Panc1 (cell line): ENCODE data around the gene PRXL2B. TPM values are rescaled to one million over a fixed set of nuclear protein-coding genes. Genes with fewer than 3 reads are reported as not detected.

ENCODE experiments used
- ATAC-seq: fragments of 200-7000 bp; cut with Tn5 transposase; 2 replicates; pipeline ENCODE4 v1.9.1; 2020; ENCODE audit warnings: mild to moderate bottlenecking, moderate library complexity
- BruUV-seq: library from RNA; stranded (reverse); fragments of 400-500 nt; replicated peaks from 2 replicates; lab custom pipeline; 2021; lab: Mats Ljungman, UMichigan
- CTCF ChIA-PET: fragments of 300-600 bp; sonication (Branson Sonifier 250); formaldehyde crosslinking; loops from one replicate; lab custom pipeline; 2022; ENCODE audit warnings: antibody characterized with exemption; lab: Charles Lee
- POLR2A ChIA-PET: fragments of 300-600 bp; sonication (Branson Sonifier 250); formaldehyde crosslinking; loops from one replicate; lab custom pipeline; 2022; ENCODE audit warnings: antibody characterized with exemption; lab: Charles Lee
- DNase-seq: peaks from one replicate; pipeline ENCODE4 v3.0.0-alpha.2; 2010; ENCODE audit warnings: low read depth, low spot score
- H3K27ac ChIP-seq: 2 replicates; pipeline ENCODE4 v1.5.1; 2011; ENCODE audit warnings: mild to moderate bottlenecking, low read length, inconsistent platforms
- H3K27me3 ChIP-seq: fragments of 200-500 bp; sonication (Bioruptor generic); 2 replicates; pipeline ENCODE4 v1.6.0; 2014; ENCODE audit warnings: low read length, inconsistent platforms; ENCODE audit not compliant: control insufficient read depth, insufficient read depth
- H3K36me3 ChIP-seq: fragments of 200-500 bp; sonication (Bioruptor generic); 2 replicates; pipeline ENCODE4 v1.5.1; 2014; ENCODE audit warnings: inconsistent platforms, mild to moderate bottlenecking, low read length, moderate library complexity; ENCODE audit not compliant: control insufficient read depth, insufficient read depth
- H3K4me1 ChIP-seq: 2 replicates; pipeline ENCODE4 v1.5.1; 2011; ENCODE audit warnings: inconsistent platforms, mild to moderate bottlenecking, low read length, moderate library complexity; ENCODE audit not compliant: control insufficient read depth, insufficient read depth
- H3K4me3 ChIP-seq, 2 experiments: 2 replicates each; pipeline ENCODE4 v1.5.1; 2011 to 2012; ENCODE audit warnings: low read depth in 2 of 2, low read length in 2 of 2, mild to moderate bottlenecking in 2 of 2, inconsistent platforms in 1 of 2, moderate library complexity in 1 of 2
- H3K9me3 ChIP-seq: fragments of 200-500 bp; sonication (Bioruptor generic); 2 replicates; pipeline ENCODE4 v1.5.1; 2014; ENCODE audit warnings: low read depth, mild to moderate bottlenecking, inconsistent platforms, low read length, moderate library complexity; ENCODE audit not compliant: control insufficient read depth, insufficient read depth
- POLR2AphosphoS5 ChIP-seq: IDR thresholded peaks from 2 replicates; pipeline ENCODE4 v1.6.1; 2012; ENCODE audit warnings: mild to moderate bottlenecking, low read depth, low read length, moderate library complexity
- SIN3A ChIP-seq: IDR thresholded peaks from 2 replicates; pipeline ENCODE4 v1.6.1; 2012; ENCODE audit warnings: low read depth, mild to moderate bottlenecking, low read length, moderate library complexity, borderline replicate concordance; ENCODE audit not compliant: insufficient read depth
- TCF7L2 ChIP-seq: IDR thresholded peaks from 2 replicates; pipeline ENCODE4 v1.6.1; 2011; ENCODE audit warnings: mild to moderate bottlenecking, low read depth, low read length, inconsistent platforms
- in situ Hi-C: cut with HindIII; loops from 2 replicates; pipeline ENCODE4 v1.10.0; 2016; ENCODE audit warnings: low sequenced_read_pairs, low pct_unique_long_range_greater_than_20kb
- intact Hi-C: fragments of 100-400 bp; cut with micrococcal nuclease; formaldehyde crosslinking; loops from one replicate; pipeline ENCODE4 v1.10.0; 2022; ENCODE audit not compliant: unreplicated experiment
- total RNA-seq: library from RNA; stranded (reverse); gene quantifications from one replicate; pipeline ENCODE4 v1.2.1, GENCODE V29; 2021; ENCODE audit not compliant: unreplicated experiment
- TF ChIP-seq, protein P1 (sequence below): fragments of 450-650 bp; IDR thresholded peaks from 2 replicates; pipeline ENCODE4 v1.5.1; 2017; ENCODE audit warnings: mild to moderate bottlenecking
- TF ChIP-seq, protein P2 (sequence below), 2 experiments: IDR thresholded peaks; 2 replicates each; pipeline ENCODE4 v1.6.1; 2011 to 2012; ENCODE audit warnings: low read depth in 2 of 2, control low read depth in 1 of 2, low read length in 1 of 2, mild to moderate bottlenecking in 1 of 2, moderate library complexity in 1 of 2; ENCODE audit not compliant: insufficient read depth in 1 of 2

The PRXL2B gene
- total RNA-seq, 1 experiment from 2014 or later = 17.0 TPM

DNA sequence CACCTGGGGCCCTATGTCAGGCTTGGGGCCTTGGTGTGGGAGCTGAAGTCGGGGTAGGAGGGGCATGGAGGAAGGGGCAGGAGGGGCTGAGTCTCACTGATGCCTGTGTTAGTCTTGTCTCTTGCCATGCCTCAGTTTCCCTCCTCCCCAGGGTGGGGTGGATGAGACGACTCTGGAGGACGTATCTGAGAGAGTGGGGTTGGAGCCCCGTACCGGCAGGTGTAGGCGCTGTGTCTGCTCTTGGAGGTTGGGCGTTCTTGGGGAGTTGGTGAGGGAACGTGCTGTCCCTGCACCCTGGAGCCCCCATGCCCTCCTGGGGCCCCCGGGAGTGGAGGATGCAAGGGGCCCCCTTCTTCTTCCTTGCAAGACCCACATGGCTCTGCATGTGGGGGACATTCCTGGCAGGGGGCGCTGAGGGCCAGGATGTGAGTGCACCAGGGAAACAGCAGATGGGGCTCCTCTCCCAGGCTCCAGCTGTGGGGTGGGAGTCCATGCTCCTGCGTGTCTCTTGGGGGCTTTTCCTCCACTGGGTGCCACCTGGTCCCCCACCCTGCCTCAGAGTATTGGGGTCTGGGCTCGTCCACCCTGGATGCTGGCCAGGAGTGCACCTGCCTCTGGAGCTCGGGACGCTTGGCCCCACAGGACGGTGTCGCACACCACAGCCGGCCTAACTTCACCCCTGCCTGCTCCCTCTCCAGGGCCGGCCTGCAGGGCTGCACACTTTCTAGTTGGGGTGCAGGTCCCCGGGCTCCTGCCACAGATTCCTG lies 31.8 kb upstream of the PRXL2B start:
- DNase-seq (no peak), ATAC-seq (peak; percentile 40; the same call in 1 of the 2 replicates)
- TF ChIP-seq, protein P1, sequence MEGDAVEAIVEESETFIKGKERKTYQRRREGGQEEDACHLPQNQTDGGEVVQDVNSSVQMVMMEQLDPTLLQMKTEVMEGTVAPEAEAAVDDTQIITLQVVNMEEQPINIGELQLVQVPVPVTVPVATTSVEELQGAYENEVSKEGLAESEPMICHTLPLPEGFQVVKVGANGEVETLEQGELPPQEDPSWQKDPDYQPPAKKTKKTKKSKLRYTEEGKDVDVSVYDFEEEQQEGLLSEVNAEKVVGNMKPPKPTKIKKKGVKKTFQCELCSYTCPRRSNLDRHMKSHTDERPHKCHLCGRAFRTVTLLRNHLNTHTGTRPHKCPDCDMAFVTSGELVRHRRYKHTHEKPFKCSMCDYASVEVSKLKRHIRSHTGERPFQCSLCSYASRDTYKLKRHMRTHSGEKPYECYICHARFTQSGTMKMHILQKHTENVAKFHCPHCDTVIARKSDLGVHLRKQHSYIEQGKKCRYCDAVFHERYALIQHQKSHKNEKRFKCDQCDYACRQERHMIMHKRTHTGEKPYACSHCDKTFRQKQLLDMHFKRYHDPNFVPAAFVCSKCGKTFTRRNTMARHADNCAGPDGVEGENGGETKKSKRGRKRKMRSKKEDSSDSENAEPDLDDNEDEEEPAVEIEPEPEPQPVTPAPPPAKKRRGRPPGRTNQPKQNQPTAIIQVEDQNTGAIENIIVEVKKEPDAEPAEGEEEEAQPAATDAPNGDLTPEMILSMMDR = peak; percentile 87
- TF ChIP-seq TCF7L2 = no peak
- Histone ChIP-seq H3K27me3 (no peaks in the 10 kb centered on the region), H3K4me3 (no peak overlapping the region), H3K36me3 (no peaks in the 10 kb centered on the region), H3K27ac (no peak overlapping the region), H3K4me1 (peaks cover 15% of the 10 kb centered on the region), H3K9me3 (no peaks in the 10 kb centered on the region)
- BruUV-seq = no TSS peak
- in situ Hi-C loops (no loop called here), intact Hi-C loops (no loop called here)
- ChIA-PET CTCF (no interaction called here), POLR2A (no interaction called here)

DNA sequence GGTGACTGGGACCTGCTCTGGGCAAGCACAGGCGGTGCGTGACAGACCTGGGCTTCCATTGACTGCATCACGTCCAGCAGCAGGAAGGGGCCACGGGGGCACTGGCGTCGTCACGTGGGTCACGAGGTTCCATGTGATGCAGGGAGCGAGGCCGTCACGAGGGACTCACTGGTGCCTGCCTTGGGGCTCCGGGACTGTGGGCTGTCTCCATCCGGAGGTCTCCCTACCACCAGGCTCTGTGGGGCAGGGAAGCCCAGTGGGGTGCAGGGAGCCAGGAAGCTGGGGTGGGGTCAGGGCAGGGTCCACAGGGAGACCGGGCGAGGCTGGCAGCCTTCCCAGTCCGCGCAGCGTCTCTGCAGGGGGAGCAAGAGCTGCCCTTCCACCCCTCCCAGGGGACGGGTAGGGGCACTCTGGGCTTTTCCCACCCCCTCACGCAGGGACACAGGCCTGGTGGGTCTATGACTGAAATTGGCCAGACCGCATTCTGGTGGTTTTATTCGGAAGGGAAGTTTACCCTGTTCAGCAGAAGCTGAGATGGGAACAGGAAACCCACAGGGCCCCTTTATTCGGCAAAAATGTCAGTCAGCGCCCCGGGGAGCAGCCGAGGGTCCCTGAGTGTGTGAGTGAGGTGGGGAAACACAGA lies 30.8 kb upstream of the PRXL2B start:
- no peaks in the 10 kb centered on the region for H3K36me3 ChIP-seq
- H3K27me3 ChIP-seq = no peaks in the 10 kb centered on the region
- H3K27ac ChIP-seq = peak overlapping the region; percentile 81
- DNase-seq (no peak), ATAC-seq (peak; percentile 46)
- ChIA-PET CTCF (interaction anchor here (0.6 kb wide), 1 partner anchor 12 kb away, joined by 3 read pairs; no protein-coding TSS in a partner anchor), POLR2A (no interaction called here)
- TF ChIP-seq, protein P2, sequence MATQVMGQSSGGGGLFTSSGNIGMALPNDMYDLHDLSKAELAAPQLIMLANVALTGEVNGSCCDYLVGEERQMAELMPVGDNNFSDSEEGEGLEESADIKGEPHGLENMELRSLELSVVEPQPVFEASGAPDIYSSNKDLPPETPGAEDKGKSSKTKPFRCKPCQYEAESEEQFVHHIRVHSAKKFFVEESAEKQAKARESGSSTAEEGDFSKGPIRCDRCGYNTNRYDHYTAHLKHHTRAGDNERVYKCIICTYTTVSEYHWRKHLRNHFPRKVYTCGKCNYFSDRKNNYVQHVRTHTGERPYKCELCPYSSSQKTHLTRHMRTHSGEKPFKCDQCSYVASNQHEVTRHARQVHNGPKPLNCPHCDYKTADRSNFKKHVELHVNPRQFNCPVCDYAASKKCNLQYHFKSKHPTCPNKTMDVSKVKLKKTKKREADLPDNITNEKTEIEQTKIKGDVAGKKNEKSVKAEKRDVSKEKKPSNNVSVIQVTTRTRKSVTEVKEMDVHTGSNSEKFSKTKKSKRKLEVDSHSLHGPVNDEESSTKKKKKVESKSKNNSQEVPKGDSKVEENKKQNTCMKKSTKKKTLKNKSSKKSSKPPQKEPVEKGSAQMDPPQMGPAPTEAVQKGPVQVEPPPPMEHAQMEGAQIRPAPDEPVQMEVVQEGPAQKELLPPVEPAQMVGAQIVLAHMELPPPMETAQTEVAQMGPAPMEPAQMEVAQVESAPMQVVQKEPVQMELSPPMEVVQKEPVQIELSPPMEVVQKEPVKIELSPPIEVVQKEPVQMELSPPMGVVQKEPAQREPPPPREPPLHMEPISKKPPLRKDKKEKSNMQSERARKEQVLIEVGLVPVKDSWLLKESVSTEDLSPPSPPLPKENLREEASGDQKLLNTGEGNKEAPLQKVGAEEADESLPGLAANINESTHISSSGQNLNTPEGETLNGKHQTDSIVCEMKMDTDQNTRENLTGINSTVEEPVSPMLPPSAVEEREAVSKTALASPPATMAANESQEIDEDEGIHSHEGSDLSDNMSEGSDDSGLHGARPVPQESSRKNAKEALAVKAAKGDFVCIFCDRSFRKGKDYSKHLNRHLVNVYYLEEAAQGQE (IDR thresholded peaks at IDR 0.05; ENCODE audit: insufficient read depth in 1 of 2, low read depth in 2 of 2, low read length in 1 of 2) = no peak
- no peak for TF ChIP-seq TCF7L2
- no peak for TF ChIP-seq SIN3A
- TF ChIP-seq, protein P1 = no peak
- TF ChIP-seq POLR2AphosphoS5 = no peak
- in situ Hi-C loops (no loop called here), intact Hi-C loops (no loop called here)
- H3K4me3 ChIP-seq = peak overlapping the region; percentile 38 to 52
- no TSS peak for BruUV-seq
- peaks cover 15% of the 10 kb centered on the region for H3K4me1 ChIP-seq
- H3K9me3 ChIP-seq = no peaks in the 10 kb centered on the region
